ENCODE measurements around the gene NCKAP1.

GRCh38 chr2:182918961-182919652 lies 119.2 kb downstream of the NCKAP1 start:
- TF ChIP-seq CTCF (IDR thresholded peaks at IDR 0.05) (no peak), POLR2A (IDR thresholded peaks at IDR 0.05) (no peak)
